ENCODE results near the gene SFMBT2.

SFMBT2 gene

DNA sequence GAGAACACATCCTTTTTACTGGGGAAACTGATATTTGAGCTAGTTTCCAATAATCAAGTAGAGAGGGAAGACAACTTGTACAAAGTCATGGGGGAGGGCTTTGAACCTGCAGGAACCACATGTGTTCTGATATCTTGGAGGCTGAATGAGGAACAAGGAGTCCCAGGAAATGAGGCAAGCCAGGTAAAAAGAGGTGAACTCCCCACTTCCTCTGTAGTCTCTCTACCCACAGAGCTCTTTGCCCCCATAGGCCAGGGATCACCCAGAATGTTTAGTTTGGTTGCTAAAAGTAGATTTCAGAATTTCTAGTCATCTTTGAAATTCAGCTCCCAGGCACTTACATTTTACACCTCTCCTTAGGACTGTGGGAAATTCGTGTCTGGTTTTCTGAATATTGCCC lies 276.4 kb downstream of the SFMBT2 start:
- DNase-seq (ENCODE audit: low spot score): no peak

GRCh38 chr10:7133958-7134357 lies 276.9 kb downstream of the SFMBT2 start:
- no peak for DNase-seq (ENCODE audit: low spot score)

- peak; percentile 38 for DNase-seq (ENCODE audit: low spot score)
These were observed 277.6 kb downstream of the SFMBT2 start for GRCh38 chr10:7133278-7133677.

DNA sequence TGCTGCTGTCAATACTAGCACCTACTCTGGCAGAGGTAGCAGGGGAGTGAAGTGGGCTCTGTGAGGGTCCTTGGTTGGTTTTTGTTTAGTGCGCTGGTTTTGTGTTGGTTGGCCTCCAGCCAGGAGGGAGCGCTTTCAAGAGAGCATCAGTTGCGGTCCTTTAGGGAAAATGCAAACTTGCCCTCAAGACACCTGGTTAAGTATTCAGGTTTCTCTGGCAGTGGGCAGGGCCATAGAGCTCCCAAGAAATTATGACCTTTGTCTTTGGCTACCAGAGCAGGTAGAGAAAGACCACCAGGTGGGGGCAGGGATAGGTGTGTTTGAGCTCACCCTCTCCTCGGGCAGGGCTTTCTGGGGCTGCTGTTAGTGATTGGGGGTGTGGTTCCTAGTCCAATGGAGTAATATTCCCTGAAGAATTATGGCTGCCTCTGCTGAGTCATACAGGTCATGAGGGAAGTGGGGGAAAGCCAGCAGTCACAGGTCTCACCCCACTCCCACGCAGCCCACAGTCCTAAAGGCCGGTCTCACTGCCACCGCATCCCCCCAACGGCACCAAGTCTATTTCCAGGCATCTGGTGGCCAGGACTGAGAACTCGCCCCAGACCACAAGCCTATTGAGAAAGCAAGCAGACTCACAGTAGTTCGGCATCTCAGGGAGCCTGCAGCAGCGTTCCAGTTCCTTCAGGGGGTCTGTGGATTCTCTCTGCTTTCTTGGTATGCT lies 280.5 kb downstream of the SFMBT2 start:
- DNase-seq (ENCODE audit: low spot score): no peak

GRCh38 chr10:7123774-7124173 lies 287.1 kb downstream of the SFMBT2 start:
- no peak for DNase-seq (ENCODE audit: low spot score)

- DNase-seq (ENCODE audit: low spot score): no peak
These were observed 288.3 kb downstream of the SFMBT2 start for GRCh38 chr10:7122561-7122960.

- DNase-seq (ENCODE audit: low spot score): peak; percentile 39
These were observed 289.6 kb downstream of the SFMBT2 start for GRCh38 chr10:7121154-7121797.

DNA sequence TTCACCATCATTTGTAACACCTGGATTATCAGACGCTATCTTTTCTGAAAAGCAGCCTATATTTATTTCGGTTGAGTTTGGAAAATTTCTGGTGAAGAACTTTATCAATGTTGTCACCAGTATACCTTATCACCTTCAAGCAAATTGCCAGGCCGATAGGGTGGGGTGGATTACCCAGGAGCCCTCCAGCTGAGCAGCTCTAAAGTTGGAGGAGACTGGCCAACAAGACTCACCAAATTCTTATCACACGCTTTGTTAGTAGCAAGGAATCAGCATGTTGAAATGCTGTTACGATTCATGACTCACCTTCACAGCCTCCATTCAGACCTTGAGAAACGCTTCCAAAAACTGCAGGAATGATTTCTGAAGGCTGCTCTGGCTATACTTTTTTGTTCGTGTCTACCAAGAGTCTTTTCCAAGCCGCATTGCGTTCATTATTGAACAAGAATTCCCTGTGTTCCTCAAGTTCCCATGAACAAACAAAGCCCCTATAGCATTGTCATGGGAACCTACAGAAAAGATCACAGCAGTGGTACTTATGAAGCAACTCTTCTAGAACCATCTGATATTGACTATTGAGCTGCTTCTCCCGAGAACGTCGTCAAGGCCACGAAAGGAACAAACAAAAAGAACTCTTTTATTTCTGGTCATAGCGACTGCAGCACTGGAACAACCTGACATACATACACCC lies 291.4 kb downstream of the SFMBT2 start:
- no peak for DNase-seq (ENCODE audit: low spot score)

- no peak for DNase-seq (ENCODE audit: low spot score)
These were observed 292.8 kb downstream of the SFMBT2 start for GRCh38 chr10:7117806-7118674.

GRCh38 chr10:7117177-7117799 lies 293.5 kb downstream of the SFMBT2 start:
- no peak for DNase-seq (ENCODE audit: low spot score)

- DNase-seq (ENCODE audit: low spot score): no peak
These were observed 299.3 kb downstream of the SFMBT2 start for GRCh38 chr10:7111561-7111960.

GRCh38 chr10:7111089-7111488 lies 299.7 kb downstream of the SFMBT2 start:
- no peak for DNase-seq (ENCODE audit: low spot score)

All from COLO829 (cell line).